Measurements from ENCODE around the gene BPIFB6.

BPIFB6 gene

DNA sequence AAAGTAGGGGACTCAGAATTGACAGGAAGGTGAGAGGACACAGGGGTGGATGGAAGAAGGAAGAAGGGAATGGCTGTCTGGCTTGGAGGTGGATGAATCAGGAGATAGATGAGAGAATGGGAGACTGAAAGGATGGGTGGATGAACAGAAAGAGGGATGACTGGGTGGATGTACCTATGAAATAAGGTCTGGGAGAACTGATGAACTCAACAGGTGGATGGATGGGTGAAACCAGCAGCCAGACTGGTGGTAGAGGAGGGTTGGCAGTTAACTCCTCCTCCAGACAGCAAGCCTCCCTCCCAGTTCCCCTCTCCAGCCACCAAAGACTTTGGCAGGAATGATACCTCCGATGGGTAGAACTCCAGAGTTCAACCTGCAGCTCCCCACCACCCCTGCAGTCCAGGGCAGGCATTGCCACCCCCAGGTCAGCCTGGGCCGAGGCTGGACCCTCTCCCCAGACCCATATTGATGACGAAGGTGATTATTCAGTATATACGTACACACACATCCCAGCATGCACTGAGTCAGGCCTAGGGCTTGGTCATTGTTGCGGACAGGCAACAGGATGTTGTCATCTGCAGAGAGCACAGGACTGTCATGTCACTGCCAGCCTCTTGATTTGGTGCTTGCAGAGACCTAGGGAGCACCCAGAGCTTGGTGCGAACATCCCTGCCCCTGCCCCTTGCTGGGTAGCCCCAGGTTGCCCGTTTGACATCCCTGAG lies 29.2 kb upstream of the BPIFB6 start:
- no peak for DNase-seq

DNA sequence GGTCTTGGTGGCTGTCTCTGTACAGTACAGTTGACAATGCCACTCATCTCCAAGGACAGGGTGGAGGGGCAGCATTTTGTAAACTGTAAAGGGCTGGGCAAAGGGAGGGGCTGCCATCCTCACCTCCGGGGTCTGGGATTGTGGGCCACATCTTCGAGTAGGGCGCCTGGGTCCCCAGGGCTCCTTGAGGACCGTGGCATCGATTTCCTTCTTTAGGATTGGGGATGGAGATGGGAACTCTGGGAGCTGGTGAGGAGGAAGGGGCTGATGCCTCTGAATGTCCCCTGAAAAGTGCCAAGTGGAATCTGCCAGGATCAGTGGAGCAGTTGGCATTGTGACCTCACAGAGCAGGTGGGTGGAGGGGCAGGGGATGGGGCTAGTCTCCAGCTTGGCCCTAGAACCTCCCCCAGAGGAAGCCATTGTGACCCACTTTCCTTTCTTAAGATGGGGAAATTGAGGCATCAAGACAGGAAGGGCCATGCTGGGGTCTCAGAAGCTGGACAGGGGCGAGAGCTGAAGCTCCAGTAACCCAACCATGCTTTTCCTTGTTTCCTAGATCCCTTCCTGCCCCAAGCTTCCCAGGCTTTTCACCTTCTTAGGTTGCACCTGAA lies 27.2 kb upstream of the BPIFB6 start, which contains the start of gene SUN5:
Gene SUN5, minus strand, starts transcription at position 293 of the 611 bp plus-strand sequence. Its CDS starts 93 bp downstream, at position 200.
- DNase-seq, result no peak

DNA sequence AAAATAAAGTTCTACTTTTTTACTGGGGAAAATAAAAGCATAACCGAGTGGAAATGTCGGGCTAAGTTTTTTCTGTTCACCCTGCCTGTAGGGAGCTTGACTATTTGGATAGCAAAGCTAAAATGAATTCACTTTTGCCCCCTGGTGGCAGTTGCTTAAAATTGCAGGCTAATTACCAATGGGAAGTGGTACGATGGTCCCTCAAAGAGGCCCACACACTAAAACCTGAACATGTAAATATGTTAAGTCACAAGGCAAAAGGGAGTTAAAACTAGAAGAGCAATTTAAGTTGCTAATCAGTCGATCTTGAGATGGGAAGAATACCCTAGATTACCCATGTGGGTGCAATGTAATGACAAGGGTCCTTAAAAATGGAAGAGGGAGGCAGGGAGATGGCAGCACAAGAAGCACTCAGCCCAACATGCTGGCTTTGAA lies 26.3 kb upstream of the BPIFB6 start:
- no peak for DNase-seq

DNA sequence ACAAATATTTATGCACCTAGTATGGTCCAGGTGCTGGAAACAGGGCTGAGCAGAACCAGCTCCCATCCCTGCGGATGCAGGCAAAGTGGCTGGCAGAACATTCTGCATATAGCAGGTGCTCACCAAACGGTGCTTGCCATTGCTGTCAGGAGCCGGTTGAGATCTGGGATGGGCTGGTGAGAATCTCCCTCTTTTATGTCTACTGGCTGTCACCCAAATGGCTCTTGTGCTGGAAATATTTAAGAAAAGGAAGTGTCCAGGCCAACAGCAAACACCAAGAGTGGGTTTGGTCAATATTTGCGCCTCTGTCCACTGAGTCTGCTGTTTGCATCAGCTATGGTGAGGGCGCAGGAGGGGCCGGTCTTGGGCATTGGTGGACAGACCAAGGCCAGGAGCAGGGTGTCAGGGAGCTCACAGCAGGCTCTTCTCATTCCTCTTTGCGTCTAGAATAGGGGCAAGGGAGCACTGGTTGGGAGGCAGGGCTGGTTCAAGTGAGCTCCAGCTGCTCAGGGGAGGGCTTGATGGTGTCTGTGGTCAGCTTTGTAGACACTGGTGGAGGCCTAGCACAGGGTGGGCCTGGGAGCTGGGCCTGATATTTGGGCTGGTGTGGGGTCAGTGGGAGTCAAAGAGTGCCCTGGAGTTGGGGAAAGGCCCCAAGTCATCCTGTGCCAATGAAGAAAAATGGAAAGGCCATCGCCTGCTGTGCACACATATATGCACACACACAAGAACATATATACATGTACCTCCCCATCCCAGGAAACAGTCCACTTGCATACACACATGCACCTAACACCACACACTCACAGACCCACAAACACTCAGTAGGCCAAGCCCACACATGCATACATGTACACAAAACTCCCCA lies 25.3 kb upstream of the BPIFB6 start:
- DNase-seq, result no peak

DNA sequence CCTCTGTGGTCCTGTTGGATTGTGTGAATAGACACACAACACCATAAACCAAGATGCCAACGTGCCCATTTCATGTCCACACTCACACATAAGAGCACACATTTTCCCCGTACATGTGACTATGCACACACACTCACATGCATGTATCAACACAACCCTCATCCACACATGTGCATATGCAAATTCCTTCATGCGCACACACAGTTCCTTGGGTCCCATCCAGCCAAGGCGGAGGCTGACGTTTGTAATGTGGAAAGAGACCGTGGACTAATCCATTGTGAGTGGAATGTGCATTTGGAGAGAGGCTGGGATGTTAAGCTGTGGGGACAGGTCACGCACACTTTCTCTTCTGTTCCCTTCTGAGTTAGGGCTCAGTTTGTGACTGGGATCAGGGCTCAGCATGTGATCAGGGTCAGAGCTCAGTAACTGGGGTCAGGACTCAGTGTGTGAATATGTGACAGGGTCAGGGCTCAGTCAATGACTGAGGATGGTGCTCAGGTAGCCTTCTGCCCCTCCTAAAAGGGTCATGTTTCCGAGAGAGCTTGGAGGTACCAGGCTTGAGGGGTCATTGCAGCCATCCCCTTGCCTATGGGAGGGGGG lies 24.6 kb upstream of the BPIFB6 start:
- no peak for DNase-seq

DNA sequence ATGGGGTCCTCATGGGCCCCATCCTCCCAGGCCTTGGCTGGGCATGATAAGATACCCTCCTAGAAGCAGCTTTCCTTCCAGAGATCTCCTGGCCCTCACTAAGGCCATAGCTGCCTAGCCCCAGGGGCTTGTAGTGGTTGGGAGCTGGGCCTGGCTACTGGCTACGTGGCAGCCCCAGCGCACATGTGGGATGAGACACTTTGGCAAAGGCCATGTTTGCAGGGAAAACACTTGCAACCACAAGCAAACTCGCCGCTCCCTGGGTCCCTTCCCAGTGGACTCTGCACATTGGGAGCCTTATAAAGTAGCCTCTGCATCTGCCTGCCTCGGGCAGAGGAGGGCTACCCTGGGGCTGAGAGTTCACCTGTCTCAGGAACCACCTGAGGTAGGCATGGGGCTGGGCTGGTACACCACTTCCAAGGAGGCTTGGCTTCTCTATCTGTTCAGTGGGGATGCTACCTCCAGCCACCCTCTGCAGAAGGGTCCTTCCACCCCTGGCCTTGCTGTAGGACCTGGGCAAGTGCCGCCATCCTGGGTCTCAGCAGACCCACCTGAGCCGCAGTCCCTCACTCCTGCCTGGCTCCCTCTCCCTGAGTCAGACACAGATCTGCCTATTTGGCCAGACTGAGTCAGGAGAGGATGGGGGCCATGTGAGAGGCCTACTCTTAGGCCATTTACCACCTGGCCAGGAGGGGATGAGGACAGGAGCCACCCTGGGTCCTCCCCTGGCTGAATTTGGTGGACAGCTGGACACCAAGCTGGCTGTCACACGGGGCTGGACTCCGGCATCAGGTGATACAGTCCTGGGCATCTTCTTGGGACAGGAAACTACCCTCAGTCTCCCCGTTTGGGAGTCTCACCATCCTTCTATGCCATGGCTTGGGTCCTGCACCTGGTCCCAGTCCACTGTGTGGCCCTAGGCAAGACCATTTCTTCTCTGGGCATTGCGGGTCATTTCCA lies 23.8 kb upstream of the BPIFB6 start, which contains the start of gene BPIFB2:
Gene BPIFB2, plus strand, starts transcription at position 329 of the 960 bp plus-strand sequence. CDS start 871 bp downstream, outside the sequence.
- DNase-seq, result no peak

DNA sequence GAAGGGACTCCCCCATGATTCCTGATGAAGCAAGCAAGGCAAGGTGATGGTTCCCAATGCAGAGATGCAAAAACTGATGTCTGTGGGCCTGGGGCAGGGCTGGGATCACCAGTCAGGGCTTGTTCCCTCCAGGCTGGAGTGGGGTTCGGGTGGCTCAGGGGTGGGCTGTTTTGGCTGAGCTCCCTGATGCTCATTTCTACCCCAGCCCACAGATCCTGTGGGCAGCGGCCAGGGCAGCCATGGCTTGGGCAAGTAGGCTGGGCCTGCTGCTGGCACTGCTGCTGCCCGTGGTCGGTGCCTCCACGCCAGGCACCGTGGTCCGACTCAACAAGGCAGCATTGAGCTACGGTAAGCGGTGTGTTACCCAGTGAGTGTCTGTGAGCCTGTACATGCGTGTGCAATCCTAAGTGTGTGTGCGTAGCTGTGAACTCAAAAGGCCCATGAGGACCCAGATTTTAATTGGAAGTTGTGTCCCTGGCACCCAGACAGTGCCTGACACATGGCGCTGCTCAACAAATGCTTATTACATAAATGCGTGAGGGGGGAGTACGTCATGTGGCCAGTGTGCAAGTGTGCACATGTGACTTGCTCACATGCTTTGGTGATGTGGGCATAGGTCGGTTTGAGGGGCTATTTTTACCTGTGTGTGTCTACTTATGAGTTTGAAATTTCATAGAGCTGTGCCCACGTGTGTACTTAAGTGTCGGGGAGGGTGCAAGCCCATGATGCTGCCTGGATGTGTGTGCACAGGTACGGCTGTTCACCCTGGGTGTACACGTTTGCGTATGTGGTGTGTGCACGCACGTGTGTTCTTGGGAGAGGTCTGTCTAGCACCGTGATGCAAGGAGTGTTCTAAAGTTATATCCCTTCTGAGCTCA lies 22.9 kb upstream of the BPIFB6 start:
- DNase-seq, result no peak

DNA sequence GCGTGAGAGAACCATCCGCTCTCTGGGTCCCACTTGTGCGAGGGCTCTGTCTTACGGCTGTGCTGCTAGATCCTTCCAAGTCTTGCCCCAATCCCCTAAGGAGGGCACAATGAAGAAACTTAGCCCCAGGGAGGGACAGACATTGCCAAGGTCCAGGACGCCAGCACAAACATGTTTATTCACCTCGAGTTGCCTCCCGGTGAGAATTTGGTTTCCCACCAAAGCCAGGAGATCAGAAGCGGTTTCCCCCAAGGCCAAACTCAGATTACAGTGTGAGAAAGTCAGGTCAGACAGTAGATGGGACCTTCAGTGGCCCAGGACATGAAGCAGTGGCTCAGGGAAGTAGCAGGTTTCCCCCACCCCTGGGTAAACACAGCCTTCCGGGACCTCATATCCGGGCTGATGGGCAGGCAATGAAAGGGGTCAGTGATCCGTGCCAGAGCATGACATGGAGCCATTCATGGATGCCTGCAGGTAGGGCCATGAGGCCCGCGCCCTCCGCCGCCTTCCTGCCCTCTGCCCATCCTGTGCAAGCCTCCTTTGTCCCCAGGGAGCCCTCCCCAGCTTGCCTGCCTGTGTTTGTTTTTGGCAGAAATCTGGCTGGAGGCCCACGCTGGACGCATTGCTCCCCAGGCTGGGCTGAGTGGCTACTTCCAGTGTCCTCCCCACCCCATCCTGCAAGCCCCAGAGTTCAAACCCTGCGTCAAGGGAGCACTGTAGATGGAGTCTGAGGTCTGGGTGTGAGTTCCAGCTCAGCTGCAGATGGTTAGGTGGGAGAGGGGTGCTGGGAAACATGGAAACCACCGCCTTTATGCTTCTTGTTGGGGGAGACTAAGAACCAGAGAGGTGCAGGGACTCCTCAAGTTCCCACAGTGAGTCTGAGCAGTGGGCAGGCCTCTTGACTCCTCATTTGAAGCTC lies 22.0 kb upstream of the BPIFB6 start:
- no peak for DNase-seq

DNA sequence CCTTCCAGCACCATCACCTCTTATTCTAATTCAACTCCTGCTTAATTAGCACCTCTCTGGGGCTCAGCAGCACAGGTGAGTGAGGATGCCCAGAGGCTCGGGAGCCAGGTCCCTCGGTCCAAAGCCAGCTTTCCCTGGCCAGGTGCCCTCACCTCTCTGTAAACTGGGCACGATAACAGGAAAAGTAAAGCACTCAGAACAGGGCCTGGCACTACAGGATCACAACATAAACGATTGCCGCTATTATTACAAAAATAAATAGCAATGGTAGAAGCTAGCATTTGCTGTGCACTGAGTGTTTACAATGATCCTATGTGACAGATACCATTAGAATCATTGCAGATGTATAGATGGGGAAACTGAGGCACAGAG lies 21.3 kb upstream of the BPIFB6 start:
- no peak for DNase-seq

DNA sequence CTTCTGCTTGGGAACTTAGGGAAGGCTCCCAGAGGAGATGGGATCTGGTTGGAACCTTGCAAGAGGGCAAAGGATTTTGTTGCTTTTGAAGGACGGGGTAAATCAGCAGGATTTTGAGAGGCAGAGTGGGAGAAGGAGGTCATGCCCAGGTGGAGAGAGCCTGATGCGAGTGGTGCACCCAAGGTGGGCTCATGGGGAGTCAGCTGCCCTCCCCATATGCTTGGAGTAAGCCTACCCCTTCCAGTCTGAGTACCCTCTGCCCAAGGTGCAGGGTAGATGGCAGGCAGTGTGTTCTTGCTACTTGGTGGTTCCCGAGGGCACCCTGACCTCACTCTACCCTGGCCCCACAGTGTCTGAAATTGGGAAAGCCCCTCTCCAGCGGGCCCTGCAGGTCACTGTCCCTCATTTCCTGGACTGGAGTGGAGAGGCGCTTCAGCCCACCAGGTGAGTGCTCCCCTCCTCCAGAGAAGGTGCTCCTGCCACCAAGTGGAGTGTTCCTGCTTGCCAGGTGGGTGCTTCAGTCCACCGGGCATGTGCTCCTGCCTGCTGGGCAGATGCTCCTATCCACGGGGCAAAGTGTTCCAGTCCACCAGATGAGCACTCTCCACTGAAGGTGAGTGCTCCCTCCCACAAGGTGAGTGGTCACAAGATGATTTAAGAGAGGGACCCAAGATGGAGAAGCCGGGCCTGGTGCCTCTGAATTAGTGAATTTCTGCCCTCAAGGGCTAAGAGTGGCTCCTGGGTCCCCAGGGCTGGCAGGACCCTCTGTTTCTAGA lies 20.6 kb upstream of the BPIFB6 start:
- DNase-seq, result no peak

DNA sequence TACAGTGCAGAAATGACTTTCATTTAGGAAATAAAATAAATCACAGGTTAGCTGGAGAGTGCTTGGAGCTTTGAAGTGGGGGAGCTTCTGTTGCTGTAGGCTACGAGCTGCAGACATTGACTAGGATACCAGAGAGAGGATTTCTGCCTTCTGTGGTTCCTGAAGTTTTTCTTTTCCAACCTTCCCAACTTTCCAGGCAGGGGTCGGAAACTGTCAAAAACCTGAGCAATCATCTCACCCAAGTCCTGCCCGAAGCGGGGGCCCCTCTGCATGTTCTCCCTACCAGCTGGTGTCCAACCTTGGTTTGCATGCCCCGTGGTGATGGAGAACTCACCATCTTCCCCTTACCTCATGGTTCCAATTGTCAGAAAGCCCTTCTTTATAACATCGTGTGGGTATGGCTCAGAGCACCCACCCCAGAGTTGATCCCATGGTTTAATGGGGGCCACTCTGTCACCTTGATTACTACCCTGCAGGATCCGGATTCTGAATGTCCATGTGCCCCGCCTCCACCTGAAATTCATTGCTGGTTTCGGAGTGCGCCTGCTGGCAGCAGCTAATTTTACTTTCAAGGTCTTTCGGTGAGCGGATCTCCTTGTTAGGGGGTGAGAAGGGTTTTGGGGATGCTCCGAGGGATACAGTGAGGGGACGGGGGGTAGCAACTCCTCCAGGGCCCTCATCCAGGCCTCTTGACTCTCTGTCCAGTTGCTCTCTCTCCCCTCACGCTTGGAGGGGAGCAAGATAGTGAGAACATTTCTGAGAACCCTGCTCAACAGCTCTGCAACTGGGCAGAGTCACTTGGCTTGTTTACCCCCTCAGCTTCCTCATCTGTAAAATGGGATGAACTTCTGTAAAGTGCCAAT lies 18.9 kb upstream of the BPIFB6 start:
- DNase-seq, result no peak

DNA sequence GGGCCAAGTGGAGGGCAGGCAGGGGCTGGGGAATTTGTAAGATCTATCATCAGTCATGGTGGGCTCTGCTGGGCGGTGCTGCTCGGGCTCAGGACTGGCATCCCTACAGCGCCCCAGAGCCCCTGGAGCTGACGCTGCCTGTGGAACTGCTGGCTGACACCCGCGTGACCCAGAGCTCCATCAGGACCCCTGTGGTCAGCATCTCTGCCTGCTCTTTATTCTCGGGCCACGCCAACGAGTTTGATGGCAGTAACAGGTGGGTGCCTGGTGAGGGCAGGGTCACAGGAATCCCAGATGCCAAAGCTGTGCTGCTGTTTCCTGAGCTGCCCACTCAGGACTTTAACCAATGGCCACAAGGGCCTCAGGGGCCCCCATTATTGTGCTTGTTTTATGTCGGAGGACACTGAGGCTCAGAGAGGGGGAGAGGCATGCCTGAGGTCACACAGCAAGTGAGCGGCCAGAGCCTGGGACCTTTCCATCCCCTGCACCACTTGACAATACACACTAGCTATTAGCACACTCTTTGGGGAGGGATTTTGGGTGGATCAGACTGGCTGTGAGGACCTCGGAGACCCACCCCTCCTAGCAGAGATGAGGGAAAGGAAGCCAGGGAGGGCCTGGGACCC lies 17.6 kb upstream of the BPIFB6 start:
- DNase-seq, result no peak

DNA sequence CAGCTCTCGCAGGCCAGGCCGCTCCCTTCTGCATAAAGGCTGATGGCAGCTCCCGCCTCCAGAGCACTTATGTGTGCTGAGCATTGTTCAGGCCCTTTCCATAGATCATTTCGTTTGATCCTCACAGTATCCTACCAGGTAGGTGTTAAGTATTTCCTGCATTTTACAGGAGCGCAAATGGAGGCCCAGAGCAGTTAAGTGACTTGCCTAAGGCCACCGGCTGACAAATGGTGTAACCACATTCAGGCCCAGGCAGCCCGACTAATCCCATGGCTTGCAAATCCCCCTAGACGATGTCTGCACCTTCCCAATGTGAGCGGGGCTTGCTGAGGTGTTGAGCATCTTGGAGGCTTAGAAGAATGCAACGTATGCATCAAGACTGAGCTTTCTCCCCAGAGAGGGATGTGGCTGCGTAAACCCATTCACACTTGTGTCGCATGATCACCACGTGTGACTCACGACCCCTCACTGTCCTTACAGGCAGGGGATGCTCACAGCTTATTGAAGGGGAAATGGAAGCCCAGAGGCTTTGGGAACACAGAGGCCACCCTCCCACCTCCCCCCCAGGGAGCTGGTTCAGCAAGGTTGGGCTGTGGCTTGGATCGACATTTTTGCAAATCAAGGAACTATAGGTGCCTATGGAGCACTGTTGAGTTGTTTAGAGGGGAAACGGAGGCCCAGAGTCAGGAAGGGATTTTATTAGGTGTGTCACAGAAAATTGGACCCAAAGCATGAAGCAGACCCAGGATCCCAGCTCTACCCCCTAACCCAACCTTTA lies 16.9 kb upstream of the BPIFB6 start:
- no peak for DNase-seq

DNA sequence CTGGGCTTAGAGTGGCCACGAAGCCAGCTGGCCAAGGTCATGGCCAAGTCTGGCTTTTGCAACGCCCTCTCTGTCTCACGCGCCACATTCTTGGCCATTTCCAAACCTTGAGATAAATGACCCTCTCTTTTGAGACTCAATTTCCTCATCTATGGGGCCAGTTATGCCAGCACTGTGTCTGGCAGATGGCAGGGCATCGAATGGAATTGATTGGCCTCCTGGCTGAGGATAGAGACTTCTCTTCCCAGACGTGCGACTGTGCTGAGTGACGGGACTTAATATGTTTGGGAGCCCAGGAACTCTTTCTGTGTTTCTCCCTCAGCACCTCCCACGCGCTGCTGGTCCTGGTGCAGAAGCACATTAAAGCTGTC lies 16.3 kb upstream of the BPIFB6 start:
- no peak for DNase-seq

DNA sequence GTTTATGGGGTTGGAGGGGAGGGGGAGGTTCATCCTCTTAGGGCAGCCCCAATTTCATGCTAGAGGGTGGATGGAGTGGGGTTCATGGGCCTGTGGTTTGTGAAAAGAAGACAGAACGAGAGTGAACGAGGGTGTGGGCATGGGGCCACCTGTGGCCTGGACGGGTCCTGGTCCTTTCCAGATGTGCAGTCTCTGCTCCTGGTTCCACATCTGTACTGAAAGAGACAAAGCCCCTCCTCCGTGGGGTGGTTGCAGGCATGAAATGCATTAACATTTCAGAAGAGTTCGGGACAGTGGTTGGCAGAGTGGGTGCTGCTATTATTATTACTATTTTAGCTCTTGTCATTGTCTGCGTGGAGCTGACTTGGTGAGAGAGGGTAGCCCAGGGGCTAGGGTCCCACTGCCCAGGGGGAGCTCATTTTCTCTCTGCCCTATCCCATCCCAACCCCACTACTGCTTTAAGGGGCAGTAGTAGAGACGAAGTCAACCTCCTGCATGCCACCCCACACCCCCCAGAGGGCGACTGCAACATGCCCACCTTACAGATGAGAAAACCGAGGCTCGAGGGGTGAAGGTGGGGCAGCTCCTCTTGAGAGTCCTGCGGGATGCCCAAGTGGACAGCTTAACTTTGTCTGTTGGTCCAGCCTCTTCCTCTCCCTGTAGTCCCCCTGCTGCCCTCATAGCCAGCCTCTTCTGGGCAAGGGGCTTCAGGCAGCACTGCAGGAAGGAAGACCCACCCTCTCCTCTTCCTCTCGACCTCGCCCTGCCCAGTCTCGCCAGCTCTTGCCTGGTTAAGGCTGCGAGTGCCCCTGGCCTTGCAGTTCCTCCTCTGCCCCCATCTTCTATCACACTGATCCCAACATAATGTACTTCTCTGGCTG lies 15.5 kb upstream of the BPIFB6 start:
- DNase-seq, result no peak
